WTC11 (cell line): ENCODE data around the gene LEUTX. TPM values are rescaled to one million over a fixed set of nuclear protein-coding genes. Genes with fewer than 3 reads are reported as not detected.

Experiments used
- ATAC-seq: fragments of 200-7000 bp; cut with Tn5 transposase; 2 replicates; pipeline ENCODE4 v1.10.0; 2021; ENCODE audit warnings: mild to moderate bottlenecking, moderate library complexity
- CTCF ChIA-PET: fragments of 300-600 bp; sonication (Branson Sonifier 250); formaldehyde crosslinking; loops from one replicate; lab custom pipeline; 2021; ENCODE audit warnings: antibody characterized with exemption; lab: Charles Lee
- POLR2A ChIA-PET: fragments of 350-600 bp; sonication (Branson Sonifier 250); formaldehyde crosslinking; loops from one replicate; lab custom pipeline; 2021; ENCODE audit warnings: antibody characterized with exemption; lab: Charles Lee
- DNase-seq: peaks from one replicate; pipeline ENCODE4 v3.0.0; 2021; ENCODE audit warnings: low spot score
- H3K27ac Mint-ChIP-seq: 2 replicates; pipeline ENCODE4 v1.8.0; 2021; ENCODE audit warnings: mixed read lengths
- H3K27me3 Mint-ChIP-seq: 2 replicates; pipeline ENCODE4 v1.8.0; 2021; ENCODE audit warnings: low read depth, mild to moderate bottlenecking, moderate library complexity, mixed read lengths
- H3K36me3 Mint-ChIP-seq: 2 replicates; pipeline ENCODE4 v1.8.0; 2021; ENCODE audit warnings: mixed read lengths
- H3K4me1 Mint-ChIP-seq: 2 replicates; pipeline ENCODE4 v1.8.0; 2022; ENCODE audit warnings: mixed read lengths
- H3K4me3 Mint-ChIP-seq: 2 replicates; pipeline ENCODE4 v1.8.0; 2021; ENCODE audit warnings: mild to moderate bottlenecking, moderate library complexity, mixed read lengths
- H3K9me3 Mint-ChIP-seq: 2 replicates; pipeline ENCODE4 v1.8.0; 2021; ENCODE audit warnings: mixed read lengths
- ATF1 ChIP-seq: sonication (generic); formaldehyde crosslinking; IDR thresholded peaks from 2 replicates; pipeline ENCODE4 v1.8.1; 2023; ENCODE audit warnings: mild to moderate bottlenecking, moderate library complexity, missing genetic modification reagents
- CREM ChIP-seq: sonication (generic); formaldehyde crosslinking; IDR thresholded peaks from 2 replicates; pipeline ENCODE4 v1.8.1; 2022; ENCODE audit warnings: mild to moderate bottlenecking, missing genetic modification reagents, moderate library complexity
- ELF4 ChIP-seq: sonication (generic); formaldehyde crosslinking; IDR thresholded peaks from 2 replicates; pipeline ENCODE4 v1.8.1; 2022; ENCODE audit warnings: low read depth, mild to moderate bottlenecking, moderate library complexity, missing genetic modification reagents
- ESRRA ChIP-seq: sonication (generic); formaldehyde crosslinking; IDR thresholded peaks from 2 replicates; pipeline ENCODE4 v1.8.1; 2022; ENCODE audit warnings: mild to moderate bottlenecking, missing genetic modification reagents, borderline replicate concordance
- ETV6 ChIP-seq: sonication (generic); formaldehyde crosslinking; IDR thresholded peaks from 2 replicates; pipeline ENCODE4 v1.8.1; 2022; ENCODE audit warnings: mild to moderate bottlenecking, missing genetic modification reagents
- FOXP1 ChIP-seq: sonication (generic); formaldehyde crosslinking; IDR thresholded peaks from 2 replicates; pipeline ENCODE4 v1.8.0; 2022; ENCODE audit warnings: missing genetic modification reagents, mild to moderate bottlenecking, moderate library complexity, borderline replicate concordance
- JAZF1 ChIP-seq: fragments of 250-450 bp; sonication (Bioruptor Pico); IDR thresholded peaks from 2 replicates; pipeline ENCODE4 v1.9.0; 2021; ENCODE audit warnings: moderate library complexity, mild to moderate bottlenecking, inconsistent platforms
- NFE2L1 ChIP-seq: sonication (generic); formaldehyde crosslinking; IDR thresholded peaks from 2 replicates; pipeline ENCODE4 v1.8.1; 2023; ENCODE audit warnings: missing genetic modification reagents
- OVOL2 ChIP-seq: fragments of 250-450 bp; sonication (Bioruptor Pico); IDR thresholded peaks from 2 replicates; pipeline ENCODE4 v1.9.0; 2021; ENCODE audit warnings: mild to moderate bottlenecking, borderline replicate concordance
- PRRX2 ChIP-seq: fragments of 250-450 bp; sonication (Bioruptor Pico); IDR thresholded peaks from 2 replicates; pipeline ENCODE4 v1.8.0; 2021; ENCODE audit warnings: mild to moderate bottlenecking
- SMAD4 ChIP-seq: sonication (generic); formaldehyde crosslinking; IDR thresholded peaks from 2 replicates; pipeline ENCODE4 v1.8.0; 2022; ENCODE audit warnings: mild to moderate bottlenecking, missing genetic modification reagents
- TEAD1 ChIP-seq: sonication (generic); formaldehyde crosslinking; IDR thresholded peaks from 2 replicates; pipeline ENCODE4 v1.8.0; 2022; ENCODE audit warnings: mild to moderate bottlenecking, missing genetic modification reagents
- TEAD4 ChIP-seq: sonication (generic); formaldehyde crosslinking; IDR thresholded peaks from 2 replicates; pipeline ENCODE4 v1.8.0; 2022; ENCODE audit warnings: mild to moderate bottlenecking, missing genetic modification reagents
- TP53 ChIP-seq: sonication (generic); formaldehyde crosslinking; IDR thresholded peaks from 2 replicates; pipeline ENCODE4 v1.8.1; 2023; ENCODE audit warnings: mild to moderate bottlenecking, missing genetic modification reagents
- ZNF232 ChIP-seq: sonication (generic); formaldehyde crosslinking; IDR thresholded peaks from 2 replicates; pipeline ENCODE4 v1.8.0; 2022; ENCODE audit warnings: mild to moderate bottlenecking, missing genetic modification reagents
- ZNF317 ChIP-seq: sonication (generic); formaldehyde crosslinking; IDR thresholded peaks from 2 replicates; pipeline ENCODE4 v1.8.1; 2023; ENCODE audit warnings: low read depth, mild to moderate bottlenecking, moderate library complexity, missing genetic modification reagents, borderline replicate concordance
- ZNF396 ChIP-seq: fragments of 250-450 bp; sonication (Bioruptor Pico); IDR thresholded peaks from 2 replicates; pipeline ENCODE4 v1.8.0; 2021; ENCODE audit warnings: mild to moderate bottlenecking, moderate library complexity, borderline replicate concordance
- ZNF671 ChIP-seq: fragments of 250-450 bp; sonication (Bioruptor Pico); IDR thresholded peaks from 2 replicates; pipeline ENCODE4 v1.8.0; 2021; ENCODE audit warnings: mild to moderate bottlenecking
- total RNA-seq: library from RNA; stranded (reverse); gene quantifications from 3 replicates; pipeline ENCODE4 v1.2.3, GENCODE V29; 2021
- TF ChIP-seq, protein P1 (sequence below): sonication (generic); formaldehyde crosslinking; IDR thresholded peaks from 2 replicates; pipeline ENCODE4 v1.8.0; 2023; ENCODE audit warnings: mild to moderate bottlenecking, missing genetic modification reagents
- TF ChIP-seq, protein P2 (sequence below): fragments of 250-450 bp; sonication (Bioruptor Pico); IDR thresholded peaks from 2 replicates; pipeline ENCODE4 v1.9.0; 2021; ENCODE audit warnings: mild to moderate bottlenecking
- TF ChIP-seq, protein P3 (sequence below): sonication (generic); formaldehyde crosslinking; IDR thresholded peaks from 2 replicates; pipeline ENCODE4 v1.8.0; 2023; ENCODE audit warnings: missing genetic modification reagents, mild to moderate bottlenecking, borderline replicate concordance
- TF ChIP-seq, protein P4 (sequence below): sonication (generic); formaldehyde crosslinking; IDR thresholded peaks from 2 replicates; pipeline ENCODE4 v1.8.0; 2022; ENCODE audit warnings: mild to moderate bottlenecking, missing genetic modification reagents
- TF ChIP-seq, protein P5 (sequence below): fragments of 250-450 bp; sonication (Bioruptor Pico); IDR thresholded peaks from 2 replicates; pipeline ENCODE4 v1.9.0; 2021; ENCODE audit warnings: moderate library complexity, mild to moderate bottlenecking, inconsistent platforms, borderline replicate concordance

The LEUTX gene
- total RNA-seq, 1 experiment from 2014 or later, result not detected

DNA sequence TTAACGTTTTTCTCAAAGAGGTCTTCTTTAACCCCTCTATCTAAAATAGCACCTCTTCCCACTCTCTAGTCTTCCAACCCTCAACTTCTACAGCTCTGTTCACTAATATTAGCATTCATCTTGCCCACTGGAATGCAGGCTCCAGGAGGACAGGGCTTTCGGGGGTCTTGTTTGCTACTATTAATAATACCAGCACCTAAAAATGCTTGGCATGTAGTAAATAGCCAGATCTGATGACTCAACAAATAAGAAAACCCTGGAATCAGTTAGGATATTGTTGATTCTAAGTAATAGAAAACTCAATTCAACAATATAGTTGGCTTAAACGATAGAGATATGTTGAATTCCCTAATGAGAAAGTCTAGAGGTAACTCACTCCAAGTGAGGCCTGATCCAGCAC lies 41.1 kb downstream of the LEUTX start (continued):
- TF ChIP-seq OVOL2 (CRISPR knock-in tag), result no peak
- no peak for TF ChIP-seq SMAD4
- TF ChIP-seq TEAD4 (CRISPR knock-in tag), result no peak
- no peak for TF ChIP-seq NFE2L1
- no peak for TF ChIP-seq JAZF1 (CRISPR knock-in tag)
- TF ChIP-seq PRRX2 (CRISPR knock-in tag), result no peak
- TF ChIP-seq ZNF396, result no peak
- TF ChIP-seq ATF1, result no peak
- TF ChIP-seq, protein P1, sequence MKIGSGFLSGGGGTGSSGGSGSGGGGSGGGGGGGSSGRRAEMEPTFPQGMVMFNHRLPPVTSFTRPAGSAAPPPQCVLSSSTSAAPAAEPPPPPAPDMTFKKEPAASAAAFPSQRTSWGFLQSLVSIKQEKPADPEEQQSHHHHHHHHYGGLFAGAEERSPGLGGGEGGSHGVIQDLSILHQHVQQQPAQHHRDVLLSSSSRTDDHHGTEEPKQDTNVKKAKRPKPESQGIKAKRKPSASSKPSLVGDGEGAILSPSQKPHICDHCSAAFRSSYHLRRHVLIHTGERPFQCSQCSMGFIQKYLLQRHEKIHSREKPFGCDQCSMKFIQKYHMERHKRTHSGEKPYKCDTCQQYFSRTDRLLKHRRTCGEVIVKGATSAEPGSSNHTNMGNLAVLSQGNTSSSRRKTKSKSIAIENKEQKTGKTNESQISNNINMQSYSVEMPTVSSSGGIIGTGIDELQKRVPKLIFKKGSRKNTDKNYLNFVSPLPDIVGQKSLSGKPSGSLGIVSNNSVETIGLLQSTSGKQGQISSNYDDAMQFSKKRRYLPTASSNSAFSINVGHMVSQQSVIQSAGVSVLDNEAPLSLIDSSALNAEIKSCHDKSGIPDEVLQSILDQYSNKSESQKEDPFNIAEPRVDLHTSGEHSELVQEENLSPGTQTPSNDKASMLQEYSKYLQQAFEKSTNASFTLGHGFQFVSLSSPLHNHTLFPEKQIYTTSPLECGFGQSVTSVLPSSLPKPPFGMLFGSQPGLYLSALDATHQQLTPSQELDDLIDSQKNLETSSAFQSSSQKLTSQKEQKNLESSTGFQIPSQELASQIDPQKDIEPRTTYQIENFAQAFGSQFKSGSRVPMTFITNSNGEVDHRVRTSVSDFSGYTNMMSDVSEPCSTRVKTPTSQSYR (CRISPR knock-in tag), result no peak
- TF ChIP-seq, all 79 proteins: peak for 0

DNA sequence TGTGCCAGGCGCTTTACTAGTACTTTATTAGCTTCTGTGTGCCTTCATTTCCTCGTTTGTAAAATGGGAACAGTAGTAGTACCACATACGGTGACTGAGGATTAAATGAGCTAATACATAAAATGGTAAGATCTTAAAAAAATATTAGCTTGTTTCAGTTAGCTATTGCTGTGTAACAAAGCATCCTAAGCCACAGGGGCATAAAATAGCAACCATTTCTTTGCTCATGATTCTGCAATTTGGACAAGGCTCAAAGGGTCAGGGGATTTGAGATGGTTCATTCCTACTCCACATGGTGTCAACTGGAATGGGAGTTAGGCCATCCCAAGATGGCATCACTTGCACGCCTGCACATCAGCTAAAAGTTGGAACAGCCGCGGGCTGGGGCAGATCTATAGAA lies 42.0 kb downstream of the LEUTX start:
- H3K36me3 Mint-ChIP-seq, result no peaks in the 10 kb centered on the region
- TF ChIP-seq ELF4, result no peak
- TF ChIP-seq ATF1, result no peak
- ChIA-PET POLR2A (no interaction called here), CTCF (no interaction called here)
- H3K27me3 Mint-ChIP-seq, result no peaks in the 10 kb centered on the region
- ATAC-seq (no peak), DNase-seq (no peak)
- no peaks in the 10 kb centered on the region for H3K9me3 Mint-ChIP-seq
- H3K27ac Mint-ChIP-seq, result no peak overlapping the region
- 0 out of 2 replicates have a peak, but pooled peaks cover 3% of the 10 kb centered on the region for H3K4me1 Mint-ChIP-seq
- no peak overlapping the region for H3K4me3 Mint-ChIP-seq

DNA sequence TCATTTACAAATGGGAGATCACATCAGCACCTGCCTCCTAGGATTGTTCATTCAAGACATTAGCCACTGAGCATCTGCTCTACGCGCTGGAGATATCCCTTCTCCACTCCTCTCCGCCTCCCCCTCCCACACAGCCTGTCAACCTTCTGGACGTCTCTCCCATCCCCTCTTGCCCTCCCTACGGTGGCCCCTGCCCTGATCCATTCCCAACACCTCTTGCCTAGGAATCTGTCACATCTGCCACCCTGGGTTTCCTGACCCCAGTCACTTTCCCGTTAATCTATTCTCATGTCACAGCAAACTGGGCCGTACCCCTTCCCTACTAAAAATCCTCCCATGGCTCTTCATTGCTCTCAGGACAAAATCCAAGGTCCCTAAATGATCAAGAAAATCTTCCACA lies 45.0 kb downstream of the LEUTX start:
- no peak for DNase-seq
- no peak overlapping the region for H3K27ac Mint-ChIP-seq

DNA sequence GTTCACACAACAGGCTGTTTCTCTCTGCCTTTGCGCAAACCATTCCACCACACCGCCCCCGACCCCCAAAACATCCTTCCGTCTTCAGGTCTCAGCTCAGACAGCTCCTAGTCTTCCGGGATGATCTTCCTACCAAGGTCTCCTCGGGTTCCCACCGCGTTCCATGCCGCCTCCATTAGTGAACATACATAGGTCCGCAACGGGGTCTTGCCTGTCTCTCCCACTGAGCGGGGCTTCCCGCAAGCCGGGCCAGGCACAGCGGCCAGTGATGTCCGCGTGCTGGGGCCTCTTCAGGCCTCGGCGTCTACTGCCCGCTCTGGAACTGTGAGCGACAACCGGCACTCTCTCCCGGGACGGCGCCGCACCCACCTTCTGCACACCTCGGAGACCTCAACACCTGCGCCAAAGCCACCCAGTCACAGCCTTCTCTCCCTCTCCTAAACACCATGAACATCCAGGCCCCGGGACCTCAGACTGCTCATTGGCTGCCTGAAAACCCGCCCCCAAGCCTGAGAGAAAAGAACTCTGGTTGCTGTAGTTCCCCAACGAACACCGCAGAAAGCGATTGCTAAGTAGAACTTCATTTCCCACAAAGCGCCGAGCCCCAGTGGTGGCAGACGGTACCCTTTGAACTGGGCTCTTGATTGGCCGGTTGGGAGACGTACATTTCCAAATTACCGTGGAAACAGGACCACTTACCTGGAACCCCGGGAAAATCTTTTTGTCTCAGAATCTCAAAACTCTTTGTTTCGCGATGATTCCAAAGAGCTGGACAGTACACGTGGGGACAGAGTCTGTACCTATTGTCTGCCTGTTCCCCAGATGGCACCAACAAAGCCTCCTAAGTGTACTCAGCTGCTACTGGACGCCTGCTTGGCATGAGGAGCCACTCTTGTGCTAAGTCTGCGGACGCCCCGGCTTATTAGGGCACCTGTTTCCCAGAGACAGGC lies 45.8 kb downstream of the LEUTX start:
- ChIA-PET CTCF (interaction anchor here (0.8 to 2.0 kb wide), 3 partner anchors 10 to 31 kb away, joined by 3 to 4 read pairs (median 3); partner anchors contain the start of gene DYRK1B), POLR2A (interaction anchor here (0.6 to 1.6 kb wide), 3 partner anchors 9 to 66 kb away, joined by 3 to 14 read pairs (median 8); partner anchors contain the start of gene DYRK1B)
- DNase-seq (peak; percentile 91), ATAC-seq (peak; percentile 99)
- 0 out of 2 replicates have a peak, but pooled peaks cover 6% of the 10 kb centered on the region for H3K36me3 Mint-ChIP-seq
- H3K9me3 Mint-ChIP-seq, result no peaks in the 10 kb centered on the region
- H3K4me3 Mint-ChIP-seq, result no peak overlapping the region
- no peaks in the 10 kb centered on the region for H3K27me3 Mint-ChIP-seq
- H3K4me1 Mint-ChIP-seq, result no peaks in the 10 kb centered on the region
- peak overlapping the region; percentile 60; the same call in 1 of the 2 replicates for H3K27ac Mint-ChIP-seq
- TF ChIP-seq ZNF671 (no peak), TP53 (CRISPR knock-in tag) (peak; percentile 56; the same call in 1 of the 2 replicates), CREM (CRISPR knock-in tag) (peak; percentile 55; the same call in 1 of the 2 replicates)
- TF ChIP-seq, protein P2, sequence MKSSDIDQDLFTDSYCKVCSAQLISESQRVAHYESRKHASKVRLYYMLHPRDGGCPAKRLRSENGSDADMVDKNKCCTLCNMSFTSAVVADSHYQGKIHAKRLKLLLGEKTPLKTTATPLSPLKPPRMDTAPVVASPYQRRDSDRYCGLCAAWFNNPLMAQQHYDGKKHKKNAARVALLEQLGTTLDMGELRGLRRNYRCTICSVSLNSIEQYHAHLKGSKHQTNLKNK (CRISPR knock-in tag), result 0 out of 2 replicates have a peak, but pooled peaks have one; percentile 13
- TF ChIP-seq, protein P3, sequence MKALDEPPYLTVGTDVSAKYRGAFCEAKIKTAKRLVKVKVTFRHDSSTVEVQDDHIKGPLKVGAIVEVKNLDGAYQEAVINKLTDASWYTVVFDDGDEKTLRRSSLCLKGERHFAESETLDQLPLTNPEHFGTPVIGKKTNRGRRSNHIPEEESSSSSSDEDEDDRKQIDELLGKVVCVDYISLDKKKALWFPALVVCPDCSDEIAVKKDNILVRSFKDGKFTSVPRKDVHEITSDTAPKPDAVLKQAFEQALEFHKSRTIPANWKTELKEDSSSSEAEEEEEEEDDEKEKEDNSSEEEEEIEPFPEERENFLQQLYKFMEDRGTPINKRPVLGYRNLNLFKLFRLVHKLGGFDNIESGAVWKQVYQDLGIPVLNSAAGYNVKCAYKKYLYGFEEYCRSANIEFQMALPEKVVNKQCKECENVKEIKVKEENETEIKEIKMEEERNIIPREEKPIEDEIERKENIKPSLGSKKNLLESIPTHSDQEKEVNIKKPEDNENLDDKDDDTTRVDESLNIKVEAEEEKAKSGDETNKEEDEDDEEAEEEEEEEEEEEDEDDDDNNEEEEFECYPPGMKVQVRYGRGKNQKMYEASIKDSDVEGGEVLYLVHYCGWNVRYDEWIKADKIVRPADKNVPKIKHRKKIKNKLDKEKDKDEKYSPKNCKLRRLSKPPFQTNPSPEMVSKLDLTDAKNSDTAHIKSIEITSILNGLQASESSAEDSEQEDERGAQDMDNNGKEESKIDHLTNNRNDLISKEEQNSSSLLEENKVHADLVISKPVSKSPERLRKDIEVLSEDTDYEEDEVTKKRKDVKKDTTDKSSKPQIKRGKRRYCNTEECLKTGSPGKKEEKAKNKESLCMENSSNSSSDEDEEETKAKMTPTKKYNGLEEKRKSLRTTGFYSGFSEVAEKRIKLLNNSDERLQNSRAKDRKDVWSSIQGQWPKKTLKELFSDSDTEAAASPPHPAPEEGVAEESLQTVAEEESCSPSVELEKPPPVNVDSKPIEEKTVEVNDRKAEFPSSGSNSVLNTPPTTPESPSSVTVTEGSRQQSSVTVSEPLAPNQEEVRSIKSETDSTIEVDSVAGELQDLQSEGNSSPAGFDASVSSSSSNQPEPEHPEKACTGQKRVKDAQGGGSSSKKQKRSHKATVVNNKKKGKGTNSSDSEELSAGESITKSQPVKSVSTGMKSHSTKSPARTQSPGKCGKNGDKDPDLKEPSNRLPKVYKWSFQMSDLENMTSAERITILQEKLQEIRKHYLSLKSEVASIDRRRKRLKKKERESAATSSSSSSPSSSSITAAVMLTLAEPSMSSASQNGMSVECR (CRISPR knock-in tag), result 0 out of 2 replicates have a peak, but pooled peaks have one; percentile 52

More for the DNA sequence above, 45.0 kb downstream of the LEUTX start:
- H3K36me3 Mint-ChIP-seq, result 0 out of 2 replicates have a peak, but pooled peaks cover 2% of the 10 kb centered on the region
- H3K4me1 Mint-ChIP-seq, result no peaks in the 10 kb centered on the region
- no peaks in the 10 kb centered on the region for H3K9me3 Mint-ChIP-seq
- no peak for ATAC-seq
- ChIA-PET CTCF (interaction anchor here (1.5 kb wide), 1 partner anchor 30 kb away, joined by 5 read pairs; no protein-coding TSS in a partner anchor), POLR2A (no interaction called here)
- no peak overlapping the region for H3K4me3 Mint-ChIP-seq
- TF ChIP-seq, protein P4, sequence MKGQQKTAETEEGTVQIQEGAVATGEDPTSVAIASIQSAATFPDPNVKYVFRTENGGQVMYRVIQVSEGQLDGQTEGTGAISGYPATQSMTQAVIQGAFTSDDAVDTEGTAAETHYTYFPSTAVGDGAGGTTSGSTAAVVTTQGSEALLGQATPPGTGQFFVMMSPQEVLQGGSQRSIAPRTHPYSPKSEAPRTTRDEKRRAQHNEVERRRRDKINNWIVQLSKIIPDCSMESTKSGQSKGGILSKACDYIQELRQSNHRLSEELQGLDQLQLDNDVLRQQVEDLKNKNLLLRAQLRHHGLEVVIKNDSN (CRISPR knock-in tag), result no peak
- no peak for TF ChIP-seq ESRRA (CRISPR knock-in tag)
- TF ChIP-seq FOXP1 (CRISPR knock-in tag), result no peak
- no peak for TF ChIP-seq TEAD1 (CRISPR knock-in tag)
- no peak for TF ChIP-seq ETV6
- no peak for TF ChIP-seq ZNF232 (CRISPR knock-in tag)
- no peak for TF ChIP-seq ZNF317 (CRISPR knock-in tag)
- TF ChIP-seq, protein P5, sequence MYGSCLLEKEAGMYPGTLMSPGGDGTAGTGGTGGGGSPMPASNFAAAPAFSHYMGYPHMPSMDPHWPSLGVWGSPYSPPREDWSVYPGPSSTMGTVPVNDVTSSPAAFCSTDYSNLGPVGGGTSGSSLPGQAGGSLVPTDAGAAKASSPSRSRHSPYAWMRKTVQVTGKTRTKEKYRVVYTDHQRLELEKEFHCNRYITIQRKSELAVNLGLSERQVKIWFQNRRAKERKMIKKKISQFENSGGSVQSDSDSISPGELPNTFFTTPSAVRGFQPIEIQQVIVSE (CRISPR knock-in tag), result no peak
- H3K27me3 Mint-ChIP-seq, result no peaks in the 10 kb centered on the region
